ENCODE results near the gene QRFP. TPM values are rescaled to one million over a fixed set of nuclear protein-coding genes. Genes with fewer than 3 reads are reported as not detected.
"Not testable (repeated sequence)": the region's sequence is repeated elsewhere in the genome, so short reads cannot be mapped to it uniquely, and the experiment has no call there.

QRFP gene
- total RNA-seq, 1 donor = not detected

- H3K4me3 ChIP-seq (ENCODE audit: low read length) = no peak overlapping the region
- H3K27me3 ChIP-seq (ENCODE audit: insufficient read depth, low read length) = no peaks in the 10 kb centered on the region
- no peaks in the 10 kb centered on the region for H3K4me1 ChIP-seq (ENCODE audit: insufficient read depth, low read length)
- no peaks in the 10 kb centered on the region for H3K9me3 ChIP-seq (ENCODE audit: low read depth, low read length)
These were observed 40.1 kb downstream of the QRFP start for GRCh38 chr9:130856474-130856873.

- H3K27me3 ChIP-seq (ENCODE audit: insufficient read depth, low read length) = no peaks in the 10 kb centered on the region
- H3K4me3 ChIP-seq (ENCODE audit: low read length) = no peak overlapping the region
- H3K4me1 ChIP-seq (ENCODE audit: insufficient read depth, low read length) = no peaks in the 10 kb centered on the region
- no peaks in the 10 kb centered on the region for H3K9me3 ChIP-seq (ENCODE audit: low read depth, low read length)
These were observed 41.8 kb downstream of the QRFP start for GRCh38 chr9:130854835-130855234.

- no peaks in the 10 kb centered on the region for H3K4me1 ChIP-seq (ENCODE audit: insufficient read depth, low read length)
- H3K27me3 ChIP-seq (ENCODE audit: insufficient read depth, low read length) = no peaks in the 10 kb centered on the region
- no peaks in the 10 kb centered on the region for H3K9me3 ChIP-seq (ENCODE audit: low read depth, low read length)
- no peak overlapping the region for H3K4me3 ChIP-seq (ENCODE audit: low read length)
These were observed 42.5 kb downstream of the QRFP start for GRCh38 chr9:130854092-130854491.

GRCh38 chr9:130852801-130853200 lies 43.8 kb downstream of the QRFP start:
- Histone ChIP-seq H3K9me3 (ENCODE audit: low read depth, low read length) (no peaks in the 10 kb centered on the region), H3K4me3 (ENCODE audit: low read length) (no peak overlapping the region), H3K4me1 (ENCODE audit: insufficient read depth, low read length) (no peaks in the 10 kb centered on the region), H3K27me3 (ENCODE audit: insufficient read depth, low read length) (no peaks in the 10 kb centered on the region)

GRCh38 chr9:130849356-130849755 lies 47.3 kb downstream of the QRFP start:
- Histone ChIP-seq H3K9me3 (ENCODE audit: low read depth, low read length) (no peaks in the 10 kb centered on the region), H3K27me3 (ENCODE audit: insufficient read depth, low read length) (no peaks in the 10 kb centered on the region)

GRCh38 chr9:130848514-130848913 lies 48.1 kb downstream of the QRFP start:
- not testable (repeated sequence) for H3K27me3 ChIP-seq (ENCODE audit: insufficient read depth, low read length); H3K4me3 ChIP-seq (ENCODE audit: low read length); H3K4me1 ChIP-seq (ENCODE audit: insufficient read depth, low read length); H3K9me3 ChIP-seq (ENCODE audit: low read depth, low read length)

More at GRCh38 chr9:130849356-130849755, 47.3 kb downstream of the QRFP start:
- no peak overlapping the region for H3K4me3 ChIP-seq (ENCODE audit: low read length)
- peaks cover 6% of the 10 kb centered on the region for H3K4me1 ChIP-seq (ENCODE audit: insufficient read depth, low read length)

GRCh38 chr9:130847306-130848217 lies 49.0 kb downstream of the QRFP start:
- Histone ChIP-seq H3K9me3 (ENCODE audit: low read depth, low read length) (no peaks in the 10 kb centered on the region), H3K4me1 (ENCODE audit: insufficient read depth, low read length) (peaks cover 6% of the 10 kb centered on the region), H3K4me3 (ENCODE audit: low read length) (no peak overlapping the region), H3K27me3 (ENCODE audit: insufficient read depth, low read length) (no peaks in the 10 kb centered on the region)

GRCh38 chr9:130846487-130847305 lies 49.9 kb downstream of the QRFP start:
- no peak overlapping the region for H3K4me3 ChIP-seq (ENCODE audit: low read length)
- no peaks in the 10 kb centered on the region for H3K27me3 ChIP-seq (ENCODE audit: insufficient read depth, low read length)
- H3K9me3 ChIP-seq (ENCODE audit: low read depth, low read length) = no peaks in the 10 kb centered on the region
- peaks cover 6% of the 10 kb centered on the region for H3K4me1 ChIP-seq (ENCODE audit: insufficient read depth, low read length)

GRCh38 chr9:130845901-130846481 lies 50.6 kb downstream of the QRFP start:
- H3K4me1 ChIP-seq (ENCODE audit: insufficient read depth, low read length) = peaks cover 6% of the 10 kb centered on the region
- H3K9me3 ChIP-seq (ENCODE audit: low read depth, low read length) = no peaks in the 10 kb centered on the region
- no peak overlapping the region for H3K4me3 ChIP-seq (ENCODE audit: low read length)
- no peaks in the 10 kb centered on the region for H3K27me3 ChIP-seq (ENCODE audit: insufficient read depth, low read length)

GRCh38 chr9:130845254-130845653 lies 51.4 kb downstream of the QRFP start:
- Histone ChIP-seq H3K27me3 (ENCODE audit: insufficient read depth, low read length) (no peaks in the 10 kb centered on the region), H3K4me1 (ENCODE audit: insufficient read depth, low read length) (peaks cover 6% of the 10 kb centered on the region), H3K9me3 (ENCODE audit: low read depth, low read length) (no peaks in the 10 kb centered on the region), H3K4me3 (ENCODE audit: low read length) (no peak overlapping the region)

GRCh38 chr9:130844044-130844451 lies 52.6 kb downstream of the QRFP start:
- Histone ChIP-seq H3K27me3 (ENCODE audit: insufficient read depth, low read length) (no peaks in the 10 kb centered on the region), H3K4me1 (ENCODE audit: insufficient read depth, low read length) (peaks cover 10% of the 10 kb centered on the region), H3K4me3 (ENCODE audit: low read length) (no peak overlapping the region), H3K9me3 (ENCODE audit: low read depth, low read length) (no peaks in the 10 kb centered on the region)

GRCh38 chr9:130843049-130843908 lies 53.3 kb downstream of the QRFP start:
- Histone ChIP-seq H3K4me3 (ENCODE audit: low read length) (no peak overlapping the region), H3K4me1 (ENCODE audit: insufficient read depth, low read length) (peaks cover 12% of the 10 kb centered on the region), H3K27me3 (ENCODE audit: insufficient read depth, low read length) (no peaks in the 10 kb centered on the region), H3K9me3 (ENCODE audit: low read depth, low read length) (no peaks in the 10 kb centered on the region)

All from mononuclear cell (primary cell).